Thyroid gland (tissue), 4 donors: ENCODE results near the gene ARMC9.

Experiments
- POLR2A ChIP-seq, 2 donors: fragments of 450-650 bp; IDR thresholded peaks; one replicate each; pipeline ENCODE4 v1.6.1; 2017; ENCODE audit warnings: antibody characterized with exemption in 2 of 2, mild to moderate bottlenecking in 2 of 2, moderate library complexity in 1 of 2
- TF ChIP-seq, protein P1 (sequence below), 6 experiments: fragments of 200-600 bp in 3 of 6; fragments of 450-650 bp in 3 of 6; sonication (generic) in 3 of 6; IDR thresholded peaks; one replicate each; pipeline ENCODE4 v1.5.1; 2016 to 2019; ENCODE audit warnings: antibody characterized with exemption in 6 of 6, mild to moderate bottlenecking in 2 of 6, inconsistent platforms in 1 of 6, moderate library complexity in 1 of 6

DNA sequence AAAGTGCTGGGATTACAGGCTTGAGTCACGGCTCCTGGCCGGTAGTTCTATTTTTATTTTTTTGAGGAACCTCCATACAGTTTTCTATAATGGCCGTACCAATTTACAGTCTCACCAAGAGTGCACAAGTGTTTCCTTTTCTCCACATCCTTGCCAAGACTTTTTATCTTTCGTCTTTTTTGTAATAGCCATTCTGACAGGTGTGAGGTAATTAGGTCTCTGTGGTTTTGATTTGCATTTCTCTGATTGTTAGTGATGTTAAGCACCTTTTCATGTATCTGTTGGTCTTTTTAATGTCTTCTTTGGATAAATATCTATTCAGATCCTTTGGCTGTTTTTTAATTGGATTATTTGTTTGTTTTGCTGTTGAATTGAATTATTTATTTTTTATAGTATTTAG is 9.3 kb downstream of the ARMC9 start:
- no peak for TF ChIP-seq POLR2A (IDR thresholded peaks at IDR 0.05)
- TF ChIP-seq, protein P1, sequence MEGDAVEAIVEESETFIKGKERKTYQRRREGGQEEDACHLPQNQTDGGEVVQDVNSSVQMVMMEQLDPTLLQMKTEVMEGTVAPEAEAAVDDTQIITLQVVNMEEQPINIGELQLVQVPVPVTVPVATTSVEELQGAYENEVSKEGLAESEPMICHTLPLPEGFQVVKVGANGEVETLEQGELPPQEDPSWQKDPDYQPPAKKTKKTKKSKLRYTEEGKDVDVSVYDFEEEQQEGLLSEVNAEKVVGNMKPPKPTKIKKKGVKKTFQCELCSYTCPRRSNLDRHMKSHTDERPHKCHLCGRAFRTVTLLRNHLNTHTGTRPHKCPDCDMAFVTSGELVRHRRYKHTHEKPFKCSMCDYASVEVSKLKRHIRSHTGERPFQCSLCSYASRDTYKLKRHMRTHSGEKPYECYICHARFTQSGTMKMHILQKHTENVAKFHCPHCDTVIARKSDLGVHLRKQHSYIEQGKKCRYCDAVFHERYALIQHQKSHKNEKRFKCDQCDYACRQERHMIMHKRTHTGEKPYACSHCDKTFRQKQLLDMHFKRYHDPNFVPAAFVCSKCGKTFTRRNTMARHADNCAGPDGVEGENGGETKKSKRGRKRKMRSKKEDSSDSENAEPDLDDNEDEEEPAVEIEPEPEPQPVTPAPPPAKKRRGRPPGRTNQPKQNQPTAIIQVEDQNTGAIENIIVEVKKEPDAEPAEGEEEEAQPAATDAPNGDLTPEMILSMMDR (IDR thresholded peaks at IDR 0.05) = no peak
